Measurements from ENCODE around the gene TNFRSF25.

Gene TNFRSF25

GRCh38 chr1:6466023-6466422, at the start of gene TNFRSF25:
TNFRSF25 (minus strand) TSS chr1:6466173; CDS start chr1:6466107, 66 bp downstream.
- DNase-seq (ENCODE audit: low read depth in 2 of 2), result peak; percentile 36 to 60

DNA sequence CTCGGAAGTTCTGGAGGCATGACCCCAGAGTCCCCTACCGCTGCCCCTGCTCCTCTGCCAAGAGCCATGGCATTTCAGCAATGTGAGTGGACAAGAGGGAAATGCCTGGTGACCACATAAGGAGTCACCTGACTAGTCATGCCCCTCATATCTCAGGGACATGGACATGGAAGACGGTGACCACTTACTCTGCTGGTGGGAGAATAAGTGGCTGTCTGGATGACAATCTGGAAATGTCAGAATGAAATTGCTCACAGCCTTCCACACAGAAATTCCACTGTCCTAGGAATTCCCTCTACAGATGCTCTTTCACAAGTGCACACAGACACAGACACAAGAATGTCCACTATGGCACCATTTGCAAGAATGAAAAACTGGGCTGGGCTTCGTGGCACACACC, 49.8 kb upstream of the TNFRSF25 start:
- no peak for DNase-seq (ENCODE audit: low read depth in 2 of 2)

GRCh38 chr1:6513320-6513801, 47.4 kb upstream of the TNFRSF25 start:
- DNase-seq (ENCODE audit: low read depth in 2 of 2), result no peak

- no peak for DNase-seq (ENCODE audit: low read depth in 2 of 2)
These were observed 46.9 kb upstream of the TNFRSF25 start for GRCh38 chr1:6512908-6513280.

GRCh38 chr1:6512245-6512907, 46.4 kb upstream of the TNFRSF25 start:
- no peak for DNase-seq (ENCODE audit: low read depth in 2 of 2)

DNA sequence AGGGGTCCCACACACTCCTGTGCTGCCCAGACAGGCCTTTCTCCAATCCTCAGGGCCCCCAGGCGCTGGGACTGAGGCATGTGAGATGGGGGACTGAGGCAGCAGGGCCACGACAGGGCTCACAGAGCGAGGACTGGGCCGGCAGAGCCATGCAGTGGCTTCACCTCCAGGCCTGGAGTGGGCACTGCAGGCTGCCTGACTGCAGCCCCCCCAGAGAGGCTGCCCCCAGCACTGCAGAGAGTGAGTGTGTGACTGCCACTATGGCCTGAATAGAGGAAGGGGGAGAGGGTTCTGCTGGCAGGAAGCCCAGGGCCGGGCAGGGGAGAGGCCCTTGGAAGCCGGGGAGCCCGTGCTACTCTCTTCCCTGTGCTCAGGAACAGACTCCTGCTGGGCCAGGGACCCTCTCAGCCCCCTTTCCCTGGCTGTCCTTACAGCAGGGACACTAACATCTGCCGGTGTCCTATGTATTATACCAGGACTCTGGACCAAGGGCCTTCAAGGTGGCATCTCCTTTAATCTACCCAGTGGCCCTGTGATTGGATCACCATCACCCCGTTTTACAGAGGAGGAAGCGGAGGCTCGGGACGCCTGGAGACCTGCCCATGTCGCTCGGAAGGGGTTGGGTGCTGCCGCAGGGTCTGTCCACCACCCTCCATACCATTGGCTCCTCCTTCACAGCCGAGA, 45.7 kb upstream of the TNFRSF25 start:
- DNase-seq (ENCODE audit: low read depth in 2 of 2), result no peak

DNA sequence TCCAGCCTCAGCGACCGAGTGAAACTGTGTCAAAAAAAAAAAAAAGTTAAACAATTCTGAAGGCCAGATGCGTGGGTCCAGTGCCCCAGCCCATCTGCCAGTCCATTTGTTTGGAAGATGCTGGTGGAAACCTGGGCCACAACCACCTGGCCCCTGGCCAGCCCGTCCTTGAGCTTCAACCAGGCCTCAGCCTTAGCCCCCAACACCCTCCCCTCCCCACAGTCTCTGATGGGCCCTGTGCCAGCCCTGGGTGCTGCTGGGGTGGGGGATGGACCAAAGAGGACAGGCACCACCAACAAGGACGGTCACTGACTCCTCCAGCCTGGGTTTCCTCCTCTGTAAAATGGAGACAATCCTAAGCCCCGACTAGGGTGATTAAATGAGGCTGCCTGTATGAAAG, 45.1 kb upstream of the TNFRSF25 start:
- DNase-seq (ENCODE audit: low read depth in 2 of 2), result no peak

GRCh38 chr1:6510493-6510892, 44.5 kb upstream of the TNFRSF25 start:
- no peak for DNase-seq (ENCODE audit: low read depth in 2 of 2)

DNA sequence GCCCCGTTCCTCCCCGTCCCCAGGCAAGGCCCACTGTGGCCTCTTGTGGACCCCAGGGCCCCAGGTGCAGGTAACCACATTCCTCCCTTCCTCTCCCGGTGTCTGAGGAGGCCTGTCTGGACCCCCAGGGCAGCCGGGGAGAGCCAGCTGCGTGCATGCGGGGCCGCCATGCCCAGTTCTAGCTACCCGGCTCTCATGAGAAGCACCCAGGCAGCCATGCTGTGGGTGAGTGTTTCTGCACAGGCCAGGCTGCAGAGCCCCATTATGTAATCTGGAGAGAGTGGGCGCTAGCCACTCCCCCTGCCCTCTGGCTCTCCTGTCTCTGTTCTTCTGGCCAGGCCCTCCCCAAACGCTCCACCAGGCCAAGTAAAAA, 43.9 kb upstream of the TNFRSF25 start:
- no peak for DNase-seq (ENCODE audit: low read depth in 2 of 2)

DNA sequence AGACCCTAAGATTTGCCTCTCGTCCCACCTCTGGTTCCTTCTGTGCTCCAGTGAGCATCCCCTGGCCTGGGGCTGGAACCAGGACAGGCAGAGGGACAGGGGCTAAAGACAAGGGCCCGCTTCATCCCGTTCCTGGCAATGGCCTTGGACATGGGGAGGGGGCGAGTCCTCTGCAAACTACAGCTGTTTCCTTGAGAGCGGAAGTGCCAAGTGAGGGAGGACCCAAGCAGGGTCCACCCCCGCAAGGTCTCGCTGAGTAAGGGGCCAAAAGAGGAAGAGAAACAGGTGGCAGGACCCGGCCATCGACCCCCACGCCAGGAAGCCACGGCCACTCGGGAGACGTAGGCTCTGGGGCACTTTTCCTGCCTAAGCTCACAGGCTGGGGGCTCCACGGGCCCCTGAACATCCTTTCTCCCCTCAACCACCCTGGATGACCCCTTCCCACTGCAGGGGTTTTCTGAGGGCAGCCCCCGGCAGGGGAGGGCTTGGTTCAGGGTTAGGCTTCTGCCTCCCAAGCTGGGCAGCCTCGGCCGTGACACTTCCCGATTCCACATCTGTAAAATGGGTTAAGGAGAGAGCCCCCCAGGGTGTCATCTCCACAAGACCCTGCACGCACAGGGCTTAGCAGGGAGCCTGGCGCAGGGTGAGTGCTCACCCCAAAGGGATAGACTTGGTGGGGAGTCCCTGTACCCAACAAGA, 43.4 kb upstream of the TNFRSF25 start:
- DNase-seq (ENCODE audit: low read depth in 2 of 2), result no peak

DNA sequence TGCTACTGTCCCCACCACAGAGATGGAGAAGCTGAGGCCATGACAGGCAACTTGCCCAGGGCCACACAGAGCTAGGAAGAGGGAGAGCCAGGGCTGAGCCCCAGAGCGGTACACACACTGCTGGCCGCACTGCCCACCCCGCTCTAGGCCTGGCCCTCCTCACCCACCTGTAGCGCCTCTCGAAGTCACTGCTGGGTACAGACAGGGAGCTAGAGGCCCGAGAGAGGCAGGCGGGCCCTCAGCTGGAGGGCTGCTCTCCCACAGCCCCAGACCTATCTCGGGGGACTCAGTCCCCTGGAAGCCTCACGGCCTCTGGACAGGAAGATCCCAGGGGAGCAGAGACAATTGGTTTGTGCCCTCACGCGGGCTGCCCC, 42.8 kb upstream of the TNFRSF25 start:
- no peak for DNase-seq (ENCODE audit: low read depth in 2 of 2)

- DNase-seq (ENCODE audit: low read depth in 2 of 2), result no peak
These were observed 42.3 kb upstream of the TNFRSF25 start for GRCh38 chr1:6508154-6508815.

DNA sequence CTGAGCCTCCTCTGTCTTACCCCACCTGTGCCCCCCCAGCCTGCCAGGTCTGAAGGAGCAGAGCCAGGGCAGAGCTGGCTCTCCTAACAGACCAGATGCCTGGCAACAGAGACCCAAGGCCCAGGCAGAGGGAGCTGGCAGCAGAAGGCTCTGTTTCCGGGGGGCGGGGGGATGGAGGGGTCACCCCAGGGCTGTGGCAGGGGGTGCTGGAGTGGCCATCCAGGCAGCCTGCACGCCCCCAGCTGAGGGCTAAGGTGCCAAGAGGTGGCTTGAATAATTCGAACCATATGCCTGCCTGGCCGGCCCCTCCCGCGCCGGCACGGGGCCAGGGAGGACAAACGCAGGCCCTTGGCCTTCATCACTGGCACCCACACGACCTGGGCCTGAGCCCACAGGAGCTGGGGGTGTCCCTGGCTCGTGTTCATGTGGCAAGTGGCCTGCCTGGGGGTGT, 41.5 kb upstream of the TNFRSF25 start:
- DNase-seq (ENCODE audit: low read depth in 2 of 2), result no peak

- DNase-seq (ENCODE audit: low read depth in 2 of 2), result no peak
These were observed 41.1 kb upstream of the TNFRSF25 start for GRCh38 chr1:6507037-6507428.

- no peak for DNase-seq (ENCODE audit: low read depth in 2 of 2)
These were observed 40.5 kb upstream of the TNFRSF25 start for GRCh38 chr1:6506210-6507036.

DNA sequence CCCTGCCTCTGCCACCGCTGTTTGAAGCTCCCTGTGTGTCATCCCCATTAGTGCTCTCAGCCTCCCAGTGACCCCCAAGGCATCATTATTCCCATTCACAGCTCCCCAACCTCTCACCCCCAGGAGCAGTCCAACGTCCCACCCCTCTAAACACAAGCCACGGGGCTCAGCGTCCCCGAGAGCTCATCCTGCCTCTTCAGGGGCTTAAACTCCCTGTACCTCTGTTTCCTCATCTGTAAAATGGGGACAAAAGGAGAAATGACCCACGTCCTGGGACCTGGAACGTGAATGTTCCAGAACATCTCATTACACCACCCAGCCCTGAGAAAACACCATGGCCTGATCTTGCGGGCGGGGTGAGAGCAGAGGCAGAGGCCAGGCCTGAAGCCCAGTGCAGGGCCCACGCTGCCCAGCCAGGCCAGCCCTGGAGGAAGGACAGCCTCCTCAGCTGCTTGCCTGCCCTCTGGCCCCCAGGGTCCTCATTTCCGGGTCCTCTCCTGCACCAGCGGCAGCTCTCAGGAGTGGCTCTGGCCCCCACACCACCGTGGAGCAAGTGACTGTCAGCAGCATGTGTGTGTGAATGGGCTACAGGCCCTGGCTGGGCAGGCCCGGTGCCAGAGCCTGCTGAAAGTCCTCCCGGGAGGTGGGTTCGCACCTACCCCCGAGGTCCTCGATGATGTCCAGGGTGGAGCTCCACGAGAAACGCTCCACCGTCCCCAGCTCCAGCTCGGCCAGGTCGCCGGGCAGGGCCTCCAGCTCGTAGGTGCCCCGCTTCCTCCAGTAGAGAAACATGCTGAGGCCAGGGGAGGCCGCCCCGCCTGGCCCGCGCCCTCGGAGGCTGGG, 39.6 kb upstream of the TNFRSF25 start:
- no peak for DNase-seq (ENCODE audit: low read depth in 2 of 2)

- DNase-seq (ENCODE audit: low read depth in 2 of 2), result no peak
These were observed 38.9 kb upstream of the TNFRSF25 start for GRCh38 chr1:6504887-6505286.

DNA sequence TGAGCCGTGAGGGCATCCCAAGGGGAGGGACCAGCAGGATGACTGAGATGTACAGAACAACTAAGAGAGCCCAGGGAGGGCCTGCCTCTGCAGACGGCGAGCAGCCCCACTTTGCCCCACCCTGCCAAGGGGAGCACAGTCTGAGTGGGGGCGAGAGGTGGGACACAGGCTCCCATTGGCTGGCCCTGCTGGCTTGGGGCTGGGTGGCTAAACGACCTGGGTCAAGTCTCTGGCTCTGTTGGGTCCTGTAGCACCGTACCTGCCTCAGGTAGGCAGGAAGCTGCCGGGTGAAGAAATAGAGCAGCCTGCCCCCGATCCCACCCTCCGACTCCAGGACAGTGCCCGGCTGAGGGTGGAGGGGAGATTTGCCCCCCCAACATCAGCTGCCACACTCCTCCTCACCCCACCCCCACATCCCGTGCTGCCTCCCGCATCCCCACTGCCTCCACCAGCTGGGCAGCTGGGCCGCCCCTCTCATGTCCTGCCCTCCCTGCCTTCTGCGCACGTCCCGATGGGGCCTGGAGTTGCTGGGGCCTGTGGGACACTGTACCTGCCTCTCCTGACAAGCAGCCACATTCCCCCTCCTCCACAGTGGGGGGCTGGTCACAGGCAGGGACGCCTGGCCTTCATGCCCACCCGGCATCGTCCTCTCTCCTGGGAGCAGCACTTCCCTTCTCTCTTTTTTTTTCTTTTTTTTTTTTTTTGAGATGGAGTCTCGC, 38.1 kb upstream of the TNFRSF25 start:
- DNase-seq (ENCODE audit: low read depth in 2 of 2), result no peak

- DNase-seq (ENCODE audit: low read depth in 2 of 2), result no peak
These were observed 36.3 kb upstream of the TNFRSF25 start for GRCh38 chr1:6502000-6502891.

All from stimulated activated CD4-positive, alpha-beta T cell treated with anti-CD3 and anti-CD28 coated beads, Interleukin-12 subunit alpha, Interleukin-12 subunit beta, amount 100 ng/mL, for 24 hours (primary cell).